SJSA1 (cell line): Measurements from ENCODE around the gene CACNG7. TPM values are rescaled to one million over a fixed set of nuclear protein-coding genes. Genes with fewer than 3 reads are reported as not detected.

Experiments
- DNase-seq, 2 experiments: peaks; one replicate each; pipeline ENCODE4 v3.0.0-alpha.2; 2015 to 2020; ENCODE audit warnings: low spot score in 2 of 2, low read depth in 1 of 2
- H3K27ac ChIP-seq: fragments of 250-450 bp; sonication (Bioruptor Pico); 2 replicates; pipeline ENCODE4 v1.5.1; 2020; ENCODE audit warnings: mild to moderate bottlenecking, moderate library complexity
- H3K27me3 ChIP-seq: fragments of 250-450 bp; sonication (Bioruptor Pico); replicated peaks from 2 replicates; pipeline ENCODE4 v1.5.1; 2020; ENCODE audit warnings: mild to moderate bottlenecking, moderate library complexity
- H3K36me3 ChIP-seq: fragments of 250-450 bp; sonication (Bioruptor Pico); 2 replicates; pipeline ENCODE4 v1.5.1; 2020; ENCODE audit warnings: mild to moderate bottlenecking
- H3K4me1 ChIP-seq: fragments of 250-450 bp; sonication (Bioruptor Pico); replicated peaks from 2 replicates; pipeline ENCODE4 v1.6.1; 2021; ENCODE audit warnings: mild to moderate bottlenecking
- H3K4me3 ChIP-seq: fragments of 250-450 bp; sonication (Bioruptor Pico); 2 replicates; pipeline ENCODE4 v1.5.1; 2020; ENCODE audit warnings: mild to moderate bottlenecking
- H3K9me3 ChIP-seq: fragments of 250-450 bp; sonication (Bioruptor Pico); replicated peaks from 2 replicates; pipeline ENCODE4 v1.5.1; 2020; ENCODE audit warnings: mild to moderate bottlenecking
- total RNA-seq: library from RNA; depleted of rRNA; stranded (reverse); fragments of >200 nt; shearing (Covaris generic); gene quantifications from 2 replicates; pipeline ENCODE4 v1.2.3, GENCODE V29; 2014

The CACNG7 gene
- total RNA-seq, 1 experiment from 2014 or later: not detected

GRCh38 chr19:53960187-53960586 lies 51.1 kb downstream of the CACNG7 start:
- Histone ChIP-seq H3K4me1 (no peaks in the 10 kb centered on the region), H3K27me3 (peaks cover 65% of the 10 kb centered on the region)

DNA sequence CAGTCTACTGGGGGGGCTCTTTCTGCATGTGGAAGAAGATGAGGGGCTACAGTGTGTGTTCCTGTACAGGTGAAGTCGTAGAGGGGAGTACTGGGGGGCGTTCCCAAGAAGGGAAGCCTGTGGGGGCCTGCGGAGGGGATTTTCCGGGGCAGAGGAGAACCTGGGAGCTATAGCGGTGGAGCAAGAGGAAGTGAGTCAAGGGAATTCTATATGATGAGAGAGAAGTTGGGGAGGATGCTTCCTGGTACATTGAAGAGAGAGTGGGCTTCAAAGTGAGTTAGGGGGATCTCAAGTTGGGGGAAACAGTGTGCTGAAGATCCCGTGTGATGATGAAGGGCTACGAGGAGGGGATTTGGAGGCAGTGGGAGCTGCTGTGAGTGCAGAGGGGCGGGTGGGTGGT lies 51.8 kb downstream of the CACNG7 start:
- no peak overlapping the region for H3K4me3 ChIP-seq
- no peaks in the 10 kb centered on the region for H3K9me3 ChIP-seq
- H3K4me1 ChIP-seq: no peaks in the 10 kb centered on the region
- no peaks in the 10 kb centered on the region for H3K36me3 ChIP-seq
- DNase-seq: no peak
- peaks cover 58% of the 10 kb centered on the region for H3K27me3 ChIP-seq
- H3K27ac ChIP-seq: no peak overlapping the region

More at GRCh38 chr19:53960187-53960586, 51.1 kb downstream of the CACNG7 start:
- Histone ChIP-seq H3K4me3 (no peak overlapping the region), H3K27ac (no peak overlapping the region), H3K9me3 (no peaks in the 10 kb centered on the region), H3K36me3 (no peaks in the 10 kb centered on the region)
- no peak for DNase-seq

DNA sequence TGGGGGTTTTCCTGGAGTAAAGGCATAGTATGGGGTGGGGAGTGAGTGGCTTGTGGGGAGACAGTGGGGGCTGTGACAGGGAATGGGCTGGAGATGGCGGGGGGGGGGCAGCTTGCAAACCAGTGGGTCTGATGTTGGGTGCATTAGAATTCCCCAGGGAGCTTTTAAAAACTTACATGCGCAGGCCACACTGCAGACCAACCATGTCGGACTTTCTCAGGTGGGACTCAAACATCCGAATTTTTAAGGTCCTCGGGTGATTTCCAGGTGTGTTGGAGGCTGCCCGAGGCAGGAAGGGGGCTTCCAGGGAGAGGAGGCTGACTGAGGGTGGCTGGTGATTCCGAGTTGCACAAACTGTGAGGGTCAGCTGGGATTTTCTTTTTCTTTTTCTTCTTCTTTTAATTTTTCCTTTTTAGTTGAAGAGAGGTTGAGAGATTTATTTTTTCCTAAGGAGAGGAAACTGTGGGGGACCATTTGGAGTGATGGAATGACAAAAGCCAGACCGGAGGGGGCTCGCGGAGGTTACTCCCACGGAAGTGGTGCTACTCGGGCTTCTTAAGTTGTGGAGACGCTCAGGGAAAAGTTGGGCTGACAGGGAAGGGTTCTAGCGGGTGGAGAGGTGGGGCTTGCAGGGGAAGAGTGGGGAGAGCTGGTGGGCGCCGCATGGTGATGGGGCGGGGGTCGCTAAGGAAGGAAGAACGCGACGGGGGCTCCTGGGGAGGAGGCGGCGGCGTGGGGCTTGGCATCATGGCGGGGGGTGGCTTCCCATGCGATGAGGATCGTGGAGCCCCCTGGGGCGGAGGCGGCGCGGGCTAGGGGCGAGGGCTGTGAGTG lies 52.7 kb downstream of the CACNG7 start:
- no peaks in the 10 kb centered on the region for H3K36me3 ChIP-seq
- peaks cover 56% of the 10 kb centered on the region for H3K27me3 ChIP-seq
- H3K4me1 ChIP-seq: no peaks in the 10 kb centered on the region
- no peaks in the 10 kb centered on the region for H3K9me3 ChIP-seq
- peak overlapping the region; percentile 15 for H3K4me3 ChIP-seq
- DNase-seq: no peak
- H3K27ac ChIP-seq: no peak overlapping the region

DNA sequence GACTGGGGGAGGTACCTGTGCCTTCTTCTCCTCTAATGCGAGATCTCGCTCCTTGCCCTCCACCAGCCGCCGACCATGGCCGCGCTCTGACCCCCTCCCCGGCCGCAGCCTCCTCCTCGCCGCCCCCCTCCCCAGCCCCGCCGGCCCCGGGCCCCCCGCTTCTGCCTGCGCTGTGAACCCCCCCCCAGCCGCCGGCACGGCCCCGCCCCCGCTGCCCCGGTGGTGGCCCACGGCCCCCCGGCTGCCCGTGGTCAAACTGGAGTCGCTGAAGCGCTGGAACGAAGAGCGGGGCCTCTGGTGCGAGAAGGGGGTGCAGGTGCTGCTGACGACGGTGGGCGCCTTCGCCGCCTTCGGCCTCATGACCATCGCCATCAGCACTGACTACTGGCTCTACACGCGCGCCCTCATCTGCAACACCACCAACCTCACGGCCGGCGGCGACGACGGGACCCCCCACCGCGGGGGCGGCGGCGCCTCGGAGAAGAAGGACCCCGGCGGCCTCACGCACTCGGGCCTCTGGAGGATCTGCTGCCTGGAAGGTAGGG lies 53.9 kb downstream of the CACNG7 start, which contains the start of gene CACNG8:
TSS of gene CACNG8 (plus strand) at position 51 of the 545 bp plus-strand sequence.
- peaks cover 44% of the 10 kb centered on the region for H3K27me3 ChIP-seq
- peak within 1 kb of the TSS; percentile 15 for H3K4me3 ChIP-seq
- H3K27ac ChIP-seq: no peak within 1 kb of the TSS
- no peaks in the 10 kb centered on the region for H3K9me3 ChIP-seq
- H3K4me1 ChIP-seq: no peaks in the 10 kb centered on the region
- no peaks in the 10 kb centered on the region for H3K36me3 ChIP-seq
- DNase-seq: no peak

DNA sequence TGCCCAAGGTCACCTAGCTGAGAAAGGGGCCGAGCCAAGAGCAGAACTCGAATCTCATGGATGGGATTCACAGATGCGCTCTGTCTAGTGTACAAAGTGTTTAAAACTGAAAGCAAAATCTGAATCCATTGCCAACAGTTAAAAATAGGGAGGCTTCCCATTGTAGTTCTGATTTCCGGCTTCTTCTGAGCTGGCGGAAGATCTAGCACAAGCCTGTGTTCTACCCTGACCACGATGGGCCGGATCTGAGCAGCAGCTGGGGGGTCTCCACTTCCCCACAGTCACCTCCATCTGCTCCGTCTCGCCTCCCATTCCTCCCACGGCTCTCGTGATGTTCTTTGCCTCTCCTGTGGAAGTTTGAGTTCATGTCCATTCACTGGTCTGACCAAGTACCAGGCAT lies 56.0 kb downstream of the CACNG7 start:
- peaks cover 32% of the 10 kb centered on the region for H3K27me3 ChIP-seq
- DNase-seq: no peak
- H3K4me1 ChIP-seq: no peaks in the 10 kb centered on the region
- no peaks in the 10 kb centered on the region for H3K36me3 ChIP-seq
- H3K4me3 ChIP-seq: no peak overlapping the region
- H3K27ac ChIP-seq: no peak overlapping the region
- no peaks in the 10 kb centered on the region for H3K9me3 ChIP-seq

- DNase-seq: no peak
- peaks cover 19% of the 10 kb centered on the region for H3K27me3 ChIP-seq
- no peak overlapping the region for H3K27ac ChIP-seq
- no peaks in the 10 kb centered on the region for H3K4me1 ChIP-seq
- no peaks in the 10 kb centered on the region for H3K9me3 ChIP-seq
- no peaks in the 10 kb centered on the region for H3K36me3 ChIP-seq
- no peak overlapping the region for H3K4me3 ChIP-seq
These were observed 57.9 kb downstream of the CACNG7 start for GRCh38 chr19:53966931-53967330.

DNA sequence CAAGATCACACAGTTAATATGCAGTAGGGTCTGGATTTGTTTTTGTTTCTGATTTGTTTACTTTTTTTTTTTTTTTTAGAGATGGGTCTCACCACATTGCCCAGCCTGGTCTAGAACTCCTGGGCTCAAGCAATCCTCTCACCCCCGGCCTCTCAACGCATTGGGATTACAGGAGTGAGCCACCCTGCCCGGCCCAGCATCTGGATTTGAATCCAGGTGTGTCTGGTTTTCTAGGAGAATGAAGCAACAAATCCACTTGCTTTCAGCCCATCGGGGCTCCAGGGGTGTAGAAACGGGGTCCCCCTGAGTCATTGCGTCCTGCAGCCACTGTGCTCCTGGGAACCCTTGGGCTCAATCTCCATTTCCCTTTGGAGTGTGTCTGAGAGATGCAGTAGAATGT lies 60.3 kb downstream of the CACNG7 start:
- Histone ChIP-seq H3K27ac (no peak overlapping the region), H3K4me3 (no peak overlapping the region), H3K36me3 (no peaks in the 10 kb centered on the region), H3K9me3 (no peaks in the 10 kb centered on the region), H3K27me3 (peaks cover 19% of the 10 kb centered on the region), H3K4me1 (no peaks in the 10 kb centered on the region)
- DNase-seq: no peak

DNA sequence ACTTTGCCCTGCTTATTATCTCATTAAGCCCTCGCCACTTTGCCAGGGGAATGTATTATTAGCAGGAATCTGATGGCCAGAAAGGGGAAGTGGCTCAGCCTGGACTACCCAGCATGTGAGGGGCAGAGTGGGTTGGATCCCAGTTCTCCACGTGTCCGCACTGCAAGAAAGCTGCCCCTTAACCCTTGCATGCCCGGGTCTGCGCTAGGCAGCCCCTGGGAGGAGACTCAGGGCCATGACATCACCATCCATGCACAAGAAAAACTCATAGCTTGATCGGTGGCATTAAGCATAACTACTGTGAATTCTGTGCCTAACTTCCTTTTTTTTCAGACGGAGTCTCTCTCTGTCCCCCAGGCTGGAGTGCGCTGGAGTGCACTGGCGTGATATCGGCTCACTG lies 62.6 kb downstream of the CACNG7 start:
- no peak for DNase-seq
- Histone ChIP-seq H3K4me1 (no peaks in the 10 kb centered on the region), H3K9me3 (no peaks in the 10 kb centered on the region), H3K4me3 (no peak overlapping the region), H3K27me3 (peaks cover 12% of the 10 kb centered on the region), H3K36me3 (no peaks in the 10 kb centered on the region), H3K27ac (no peak overlapping the region)

DNA sequence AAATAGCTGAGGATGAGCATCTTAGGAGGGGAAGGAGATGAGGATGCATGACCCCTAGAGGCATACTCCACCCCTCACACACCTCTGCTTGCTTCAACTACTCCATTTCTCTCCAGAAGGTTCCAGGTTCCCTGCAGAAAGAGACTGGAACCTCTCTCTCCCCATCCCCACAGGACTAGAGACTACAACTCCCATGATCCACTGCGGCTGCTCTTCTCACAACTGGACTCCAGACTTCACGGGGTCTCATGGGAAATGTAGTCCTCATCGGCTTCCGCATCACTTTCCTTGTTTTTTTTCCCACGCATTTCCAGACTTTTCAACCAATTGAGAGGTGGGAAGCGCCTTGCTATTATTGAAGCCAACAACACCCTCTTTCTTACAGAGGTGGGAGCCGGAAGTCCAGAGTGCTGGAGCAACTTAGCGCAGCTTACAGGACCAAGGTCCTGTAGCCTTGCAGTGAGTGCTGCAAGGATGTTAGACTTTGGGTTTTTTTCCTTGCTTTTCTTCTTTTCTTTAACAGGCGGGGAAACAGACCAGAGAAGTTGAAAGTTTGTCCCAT lies 68.4 kb downstream of the CACNG7 start:
- H3K27me3 ChIP-seq: peaks cover 32% of the 10 kb centered on the region
- no peaks in the 10 kb centered on the region for H3K36me3 ChIP-seq
- peaks cover 7% of the 10 kb centered on the region for H3K9me3 ChIP-seq
- no peak overlapping the region for H3K27ac ChIP-seq
- peaks cover 24% of the 10 kb centered on the region for H3K4me1 ChIP-seq
- peak; percentile 72 to 78 for DNase-seq
- H3K4me3 ChIP-seq: no peak overlapping the region

DNA sequence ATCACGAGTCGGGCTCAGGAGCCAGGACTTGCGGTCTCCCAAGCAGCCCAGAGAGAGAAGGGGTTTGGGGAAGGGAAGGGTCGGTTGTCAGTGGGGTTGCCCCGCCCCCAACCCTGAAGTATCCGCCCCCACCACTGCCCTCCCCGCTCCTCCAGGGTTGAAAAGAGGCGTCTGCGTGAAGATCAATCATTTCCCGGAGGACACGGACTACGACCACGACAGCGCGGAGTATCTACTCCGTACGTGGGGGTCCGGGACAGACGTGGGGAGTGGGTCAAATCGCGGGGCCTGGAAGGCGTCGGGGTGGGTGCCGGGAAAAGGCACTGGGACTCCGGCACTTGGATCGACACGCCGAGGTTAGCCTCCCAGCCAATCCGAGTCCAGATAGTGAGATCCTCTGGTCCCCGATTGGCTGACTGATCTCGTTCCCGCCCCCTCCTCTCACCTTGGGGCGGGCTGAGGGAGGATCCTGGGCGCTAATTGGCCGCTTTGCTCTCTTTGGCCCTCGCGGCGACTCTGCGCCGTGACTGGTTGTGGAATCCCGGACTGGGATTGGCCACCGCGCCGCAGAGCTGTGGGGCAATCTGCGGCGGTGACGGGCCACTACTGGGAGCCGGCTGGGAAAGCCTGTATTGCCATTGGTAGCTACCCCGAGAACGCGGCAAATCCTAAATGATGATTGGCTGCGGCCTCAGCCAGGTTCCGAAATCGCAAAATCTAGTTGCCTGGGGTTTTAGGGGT lies 69.1 kb downstream of the CACNG7 start:
- peaks cover 7% of the 10 kb centered on the region for H3K9me3 ChIP-seq
- no peak overlapping the region for H3K27ac ChIP-seq
- H3K4me1 ChIP-seq: peaks cover 24% of the 10 kb centered on the region
- H3K36me3 ChIP-seq: no peaks in the 10 kb centered on the region
- peak overlapping the region; percentile 9; the same call in 1 of the 2 replicates for H3K4me3 ChIP-seq
- H3K27me3 ChIP-seq: peaks cover 32% of the 10 kb centered on the region
- peak in 1 of 2 experiments; percentile 57 for DNase-seq

- DNase-seq: no peak
- Histone ChIP-seq H3K36me3 (no peaks in the 10 kb centered on the region), H3K27ac (no peak overlapping the region), H3K4me1 (peaks cover 24% of the 10 kb centered on the region), H3K4me3 (peak overlapping the region; percentile 37), H3K9me3 (peaks cover 7% of the 10 kb centered on the region), H3K27me3 (peaks cover 36% of the 10 kb centered on the region)
These were observed 70.1 kb downstream of the CACNG7 start for GRCh38 chr19:53978975-53979801.

DNA sequence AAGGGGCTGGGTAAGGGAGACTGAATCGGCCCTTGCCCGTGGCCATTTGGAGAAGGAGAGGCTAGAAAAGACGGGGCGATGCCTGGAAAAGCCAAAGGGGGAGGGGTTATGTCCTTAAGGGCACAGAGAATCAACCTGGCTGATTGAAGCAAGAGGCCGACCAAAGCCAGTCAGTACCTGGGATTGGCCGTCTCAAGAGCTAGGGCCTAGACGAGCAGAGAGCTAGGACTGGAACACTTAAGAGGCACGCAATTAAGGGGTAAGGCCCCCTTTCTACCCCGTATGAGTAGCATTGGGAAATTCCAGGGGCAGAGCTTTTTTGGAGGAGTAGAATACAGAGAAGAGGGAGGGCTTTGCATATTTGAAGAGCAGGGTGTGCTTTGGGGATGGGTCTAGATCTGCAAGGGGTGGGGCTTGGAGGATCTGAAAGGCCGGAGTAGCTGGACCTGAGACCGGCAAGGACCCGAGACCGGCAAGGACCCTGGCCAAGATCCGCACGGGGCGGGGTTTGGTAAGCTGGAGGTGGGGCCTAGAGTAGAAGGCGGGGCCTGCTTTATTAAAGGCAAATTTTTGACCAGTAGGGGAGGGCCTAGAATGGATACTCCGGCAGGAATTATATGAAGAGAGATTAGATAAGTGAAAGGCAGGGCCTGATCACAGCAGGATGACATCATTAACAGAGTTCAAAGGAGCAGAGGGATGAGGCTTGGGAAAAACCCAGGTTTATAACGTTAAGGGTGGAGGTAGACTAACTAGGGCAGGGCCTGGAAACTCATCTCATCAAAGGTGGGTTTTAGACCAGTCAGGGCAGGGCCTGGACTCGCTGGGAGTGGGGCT lies 71.7 kb downstream of the CACNG7 start:
- Histone ChIP-seq H3K4me1 (peaks cover 24% of the 10 kb centered on the region), H3K9me3 (peaks cover 7% of the 10 kb centered on the region), H3K27ac (no peak overlapping the region), H3K36me3 (no peaks in the 10 kb centered on the region), H3K4me3 (peak overlapping the region; percentile 37), H3K27me3 (peaks cover 31% of the 10 kb centered on the region)
- no peak for DNase-seq
